Caco-2 (cell line): Measurements from ENCODE around the gene IRF7. TPM values are rescaled to one million over a fixed set of nuclear protein-coding genes. Genes with fewer than 3 reads are reported as not detected.

Experiments used
- BruUV-seq: library from RNA; stranded (reverse); fragments of 400-500 nt; replicated peaks from 2 replicates; lab custom pipeline; 2021; lab: Mats Ljungman, UMichigan
- CTCF ChIA-PET: fragments of 300-600 bp; sonication (Branson Sonifier 250); formaldehyde crosslinking; loops from one replicate; lab custom pipeline; 2022; ENCODE audit warnings: antibody characterized with exemption; lab: Charles Lee
- POLR2A ChIA-PET: fragments of 300-600 bp; sonication (Branson Sonifier 250); formaldehyde crosslinking; loops from one replicate; lab custom pipeline; 2022; ENCODE audit warnings: antibody characterized with exemption; lab: Charles Lee
- DNase-seq, 2 experiments: peaks; one replicate each; pipeline versions ENCODE4 v3.0.0 to v3.0.0-alpha.2; 2020 to 2022
- H3K27me3 ChIP-seq: replicated peaks from 2 replicates; pipeline ENCODE4 v1.6.0; 2011; ENCODE audit warnings: low read length; ENCODE audit not compliant: control insufficient read depth, insufficient read depth
- H3K36me3 ChIP-seq: 2 replicates; pipeline ENCODE4 v1.5.1; 2011; ENCODE audit warnings: low read length; ENCODE audit not compliant: control insufficient read depth, insufficient read depth
- H3K4me1 ChIP-seq: fragments of 250-450 bp; sonication (Bioruptor Pico); 2 replicates; pipeline ENCODE4 v1.5.1; 2020; ENCODE audit warnings: mild to moderate bottlenecking
- H3K4me3 ChIP-seq: 2 replicates; pipeline ENCODE4 v1.5.1; 2011; ENCODE audit warnings: low read depth, mild to moderate bottlenecking, control low read depth, low read length
- H3K9me3 ChIP-seq: fragments of 250-450 bp; sonication (Bioruptor Pico); 2 replicates; pipeline ENCODE4 v1.5.1; 2020; ENCODE audit warnings: mild to moderate bottlenecking, moderate library complexity
- H3K27ac Mint-ChIP-seq: one replicate; pipeline ENCODE4 v1.8.0; 2022; ENCODE audit warnings: mixed read lengths; ENCODE audit not compliant: unreplicated experiment
- H3K27me3 Mint-ChIP-seq: one replicate; pipeline ENCODE4 v1.8.0; 2022; ENCODE audit warnings: mixed read lengths; ENCODE audit not compliant: insufficient read depth, unreplicated experiment
- H3K36me3 Mint-ChIP-seq: one replicate; pipeline ENCODE4 v1.8.0; 2022; ENCODE audit warnings: mild to moderate bottlenecking, mixed read lengths; ENCODE audit not compliant: insufficient read depth, unreplicated experiment
- H3K4me1 Mint-ChIP-seq: one replicate; pipeline ENCODE4 v1.8.0; 2022; ENCODE audit warnings: low read depth, mixed read lengths; ENCODE audit not compliant: unreplicated experiment
- H3K4me3 Mint-ChIP-seq: one replicate; pipeline ENCODE4 v1.8.0; 2022; ENCODE audit warnings: mild to moderate bottlenecking, moderate library complexity, mixed read lengths; ENCODE audit not compliant: unreplicated experiment
- H3K9me3 Mint-ChIP-seq: one replicate; pipeline ENCODE4 v1.8.0; 2022; ENCODE audit warnings: mixed read lengths; ENCODE audit not compliant: unreplicated experiment
- intact Hi-C: fragments of 100-400 bp; cut with micrococcal nuclease; formaldehyde crosslinking; loops from one replicate; pipeline ENCODE4 v1.10.0; 2022; ENCODE audit not compliant: unreplicated experiment
- total RNA-seq: library from RNA; stranded (reverse); gene quantifications from 2 replicates; pipeline ENCODE4 v1.2.3, GENCODE V29; 2022
- TF ChIP-seq, protein P1 (sequence below), 2 experiments: fragments of 200-600 bp in 1 of 2; IDR thresholded peaks; 1 replicate in 1 of 2; 2 replicates in 1 of 2; pipeline versions ENCODE4 v1.5.1 to v1.8.0; 2011 to 2022; ENCODE audit warnings: antibody characterized with exemption in 1 of 2, control low read depth in 1 of 2, inconsistent platforms in 1 of 2, low read depth in 1 of 2, low read length in 1 of 2, mild to moderate bottlenecking in 1 of 2, moderate library complexity in 1 of 2; ENCODE audit not compliant: insufficient read depth in 1 of 2, severe bottlenecking in 1 of 2, unreplicated experiment in 1 of 2

Gene IRF7
- total RNA-seq, 1 experiment from 2014 or later = 27.2 TPM

DNA sequence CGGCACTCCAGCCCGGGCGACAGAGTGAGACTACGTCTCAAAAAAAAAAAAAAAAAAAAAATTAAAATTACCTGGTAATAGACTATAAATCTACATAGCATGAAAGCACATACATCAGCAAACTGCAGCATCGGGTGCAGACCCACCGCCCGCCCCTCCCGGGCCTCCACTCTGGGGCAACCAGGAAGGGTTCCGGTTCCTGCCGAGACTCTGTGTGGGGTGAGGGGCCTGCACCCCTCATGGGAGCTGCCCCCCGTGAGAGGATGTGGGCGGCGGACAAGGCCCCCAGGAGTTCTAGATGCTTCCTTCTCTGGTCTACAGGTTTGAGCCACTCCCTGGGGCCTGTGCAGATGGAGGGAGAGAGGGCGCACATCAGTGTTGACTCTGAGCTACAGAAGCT lies 30.5 kb upstream of the IRF7 start:
- H3K4me3 Mint-ChIP-seq = no peak overlapping the region
- Histone ChIP-seq H3K4me3 (no peak overlapping the region), H3K27me3 (no peaks in the 10 kb centered on the region), H3K9me3 (no peaks in the 10 kb centered on the region), H3K4me1 (no peaks in the 10 kb centered on the region), H3K36me3 (no peaks in the 10 kb centered on the region; the same call in 1 of the 2 replicates)
- TF ChIP-seq, protein P1, sequence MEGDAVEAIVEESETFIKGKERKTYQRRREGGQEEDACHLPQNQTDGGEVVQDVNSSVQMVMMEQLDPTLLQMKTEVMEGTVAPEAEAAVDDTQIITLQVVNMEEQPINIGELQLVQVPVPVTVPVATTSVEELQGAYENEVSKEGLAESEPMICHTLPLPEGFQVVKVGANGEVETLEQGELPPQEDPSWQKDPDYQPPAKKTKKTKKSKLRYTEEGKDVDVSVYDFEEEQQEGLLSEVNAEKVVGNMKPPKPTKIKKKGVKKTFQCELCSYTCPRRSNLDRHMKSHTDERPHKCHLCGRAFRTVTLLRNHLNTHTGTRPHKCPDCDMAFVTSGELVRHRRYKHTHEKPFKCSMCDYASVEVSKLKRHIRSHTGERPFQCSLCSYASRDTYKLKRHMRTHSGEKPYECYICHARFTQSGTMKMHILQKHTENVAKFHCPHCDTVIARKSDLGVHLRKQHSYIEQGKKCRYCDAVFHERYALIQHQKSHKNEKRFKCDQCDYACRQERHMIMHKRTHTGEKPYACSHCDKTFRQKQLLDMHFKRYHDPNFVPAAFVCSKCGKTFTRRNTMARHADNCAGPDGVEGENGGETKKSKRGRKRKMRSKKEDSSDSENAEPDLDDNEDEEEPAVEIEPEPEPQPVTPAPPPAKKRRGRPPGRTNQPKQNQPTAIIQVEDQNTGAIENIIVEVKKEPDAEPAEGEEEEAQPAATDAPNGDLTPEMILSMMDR (IDR thresholded peaks at IDR 0.05; ENCODE audit: insufficient read depth in 1 of 2, low read depth in 1 of 2, low read length in 1 of 2, severe bottlenecking in 1 of 2, unreplicated experiment in 1 of 2) = no peak
- DNase-seq = no peak
- ChIA-PET CTCF (interaction anchor here (0.6 kb wide), 2 partner anchors 83 to 1463 kb away, joined by 3 to 4 read pairs; no protein-coding TSS in a partner anchor), POLR2A (no interaction called here)
- no peaks in the 10 kb centered on the region for H3K4me1 Mint-ChIP-seq
- H3K36me3 Mint-ChIP-seq = peaks cover 67% of the 10 kb centered on the region
- no peaks in the 10 kb centered on the region for H3K9me3 Mint-ChIP-seq
- no TSS peak for BruUV-seq
- H3K27ac Mint-ChIP-seq = no peak overlapping the region
- H3K27me3 Mint-ChIP-seq = no peaks in the 10 kb centered on the region
- intact Hi-C loops = no loop called here

DNA sequence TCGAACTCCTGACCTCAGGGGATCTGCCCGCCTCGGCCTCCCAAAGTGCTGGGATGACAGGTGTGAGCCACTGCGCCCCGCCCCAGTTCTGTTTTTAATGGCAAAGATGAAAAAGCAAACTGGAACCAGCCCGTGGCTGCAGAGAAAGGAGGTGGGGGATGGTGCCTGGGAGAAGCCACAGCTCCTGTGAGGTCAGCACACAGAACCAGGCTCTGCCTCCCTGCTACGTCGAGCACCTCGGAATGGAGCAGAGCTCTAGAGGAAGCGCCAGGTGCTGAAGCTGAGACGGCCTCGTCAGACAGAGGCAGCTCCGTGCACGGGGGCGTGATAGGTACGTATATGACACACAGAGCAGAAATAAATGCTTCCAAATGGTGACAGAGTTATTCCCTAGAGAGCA lies 29.8 kb upstream of the IRF7 start:
- H3K4me3 Mint-ChIP-seq = no peak overlapping the region
- no peaks in the 10 kb centered on the region for H3K27me3 Mint-ChIP-seq
- BruUV-seq = no TSS peak
- TF ChIP-seq, protein P1 (IDR thresholded peaks at IDR 0.05; ENCODE audit: insufficient read depth in 1 of 2, low read depth in 1 of 2, low read length in 1 of 2, severe bottlenecking in 1 of 2, unreplicated experiment in 1 of 2) = no peak
- no peaks in the 10 kb centered on the region for H3K9me3 Mint-ChIP-seq
- no peak overlapping the region for H3K27ac Mint-ChIP-seq
- no peak for DNase-seq
- H3K4me1 Mint-ChIP-seq = no peaks in the 10 kb centered on the region
- Histone ChIP-seq H3K36me3 (no peaks in the 10 kb centered on the region; the same call in 1 of the 2 replicates), H3K4me1 (no peaks in the 10 kb centered on the region), H3K4me3 (no peak overlapping the region), H3K27me3 (no peaks in the 10 kb centered on the region), H3K9me3 (no peaks in the 10 kb centered on the region)
- CTCF ChIA-PET = interaction anchor here (0.6 kb wide), 2 partner anchors 84 to 1464 kb away, joined by 3 to 4 read pairs; no protein-coding TSS in a partner anchor
- intact Hi-C loops = no loop called here
- H3K36me3 Mint-ChIP-seq = peaks cover 70% of the 10 kb centered on the region
- POLR2A ChIA-PET = no interaction called here

DNA sequence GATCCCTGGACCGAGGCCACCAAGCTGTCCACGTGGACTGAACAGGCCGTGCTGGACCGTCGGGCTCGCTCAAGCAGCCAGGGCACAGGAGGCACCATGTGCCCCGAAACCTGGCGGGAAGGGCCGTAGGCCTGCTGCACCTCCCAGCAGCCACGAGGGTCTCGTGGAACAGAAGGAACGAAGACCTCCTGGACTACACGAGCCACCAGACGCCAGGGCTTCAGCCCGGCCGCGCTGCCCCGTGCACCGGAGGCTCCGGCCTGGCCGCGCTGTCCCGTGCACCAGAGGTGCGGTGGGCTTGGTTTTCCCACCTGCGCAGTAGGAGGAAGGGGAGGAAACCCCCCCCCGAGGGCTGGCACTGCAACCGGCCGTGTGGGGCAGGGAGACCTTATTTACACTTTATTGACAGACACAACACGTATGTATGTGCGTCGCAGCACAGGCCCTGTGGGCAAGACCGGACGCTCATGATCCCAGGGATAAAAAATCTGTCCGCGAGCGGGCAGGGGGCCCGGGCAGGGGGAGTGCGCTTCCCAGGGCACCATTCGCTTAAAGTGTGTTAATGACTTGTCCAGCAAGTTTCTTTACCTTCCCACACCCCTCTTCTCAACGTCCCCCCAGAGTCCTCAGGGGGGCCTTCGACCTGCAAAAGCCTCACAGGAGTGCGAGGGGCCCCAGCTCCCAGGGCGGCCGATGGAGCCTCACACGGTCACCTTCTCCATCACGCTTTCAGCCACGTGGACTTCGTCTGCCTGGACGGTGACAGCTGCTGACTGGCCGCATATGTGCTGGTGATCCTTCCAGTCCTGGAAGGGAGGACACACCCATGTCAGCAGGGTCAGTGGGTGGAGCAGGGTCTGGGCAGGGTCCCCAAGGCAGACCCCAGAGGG lies 28.3 kb upstream of the IRF7 start:
- H3K9me3 Mint-ChIP-seq = no peaks in the 10 kb centered on the region
- no TSS peak for BruUV-seq
- H3K36me3 Mint-ChIP-seq = peaks cover 63% of the 10 kb centered on the region

More for the DNA sequence above, 28.3 kb upstream of the IRF7 start:
- Histone ChIP-seq H3K4me3 (no peak overlapping the region), H3K27me3 (no peaks in the 10 kb centered on the region), H3K9me3 (no peaks in the 10 kb centered on the region), H3K4me1 (no peaks in the 10 kb centered on the region), H3K36me3 (no peaks in the 10 kb centered on the region; the same call in 1 of the 2 replicates)
- intact Hi-C loops = no loop called here
- H3K27me3 Mint-ChIP-seq = no peaks in the 10 kb centered on the region
- TF ChIP-seq, protein P1 (IDR thresholded peaks at IDR 0.05; ENCODE audit: insufficient read depth in 1 of 2, low read depth in 1 of 2, low read length in 1 of 2, severe bottlenecking in 1 of 2, unreplicated experiment in 1 of 2) = no peak
- no peak overlapping the region for H3K27ac Mint-ChIP-seq
- POLR2A ChIA-PET = no interaction called here
- DNase-seq = no peak
- H3K4me3 Mint-ChIP-seq = no peak overlapping the region
- CTCF ChIA-PET = no interaction called here
- H3K4me1 Mint-ChIP-seq = no peaks in the 10 kb centered on the region
